Psoas muscle (tissue), 8 donors: ENCODE data around the gene VSX1. TPM values are rescaled to one million over a fixed set of nuclear protein-coding genes. Genes with fewer than 3 reads are reported as not detected.
A peak's percentile ranks its signal among the peaks of the same experiment; 100 is the strongest.

Source experiments
- ATAC-seq, 4 donors: fragments of 200-7000 bp; cut with Tn5 transposase; one replicate each; pipeline ENCODE4 v1.9.1; 2020; ENCODE audit warnings: moderate library complexity in 3 of 4, mild to moderate bottlenecking in 2 of 4
- DNase-seq, 2 donors: peaks; one replicate each; pipeline ENCODE4 v3.0.0-alpha.2; 2020
- H3K27ac ChIP-seq: fragments of 200-600 bp; one replicate; pipeline ENCODE4 v1.8.0; 2022
- H3K27me3 ChIP-seq, 3 donors: fragments of 200-600 bp in 1 of 3; one replicate each; pipeline versions ENCODE4 v1.6.1 to v1.8.0; 2013 to 2022; ENCODE audit warnings: low read length in 2 of 3, mild to moderate bottlenecking in 2 of 3, moderate library complexity in 1 of 3; ENCODE audit not compliant: insufficient read depth in 3 of 3
- H3K36me3 ChIP-seq, 2 donors: fragments of 200-600 bp in 1 of 2; one replicate each; pipeline versions ENCODE4 v1.6.1 to v1.8.0; 2013 to 2022; ENCODE audit warnings: low read depth in 1 of 2, mild to moderate bottlenecking in 1 of 2, moderate library complexity in 1 of 2; ENCODE audit not compliant: insufficient read depth in 1 of 2
- H3K4me1 ChIP-seq: fragments of 200-600 bp; one replicate; pipeline ENCODE4 v1.8.0; 2022
- H3K4me3 ChIP-seq: fragments of 200-600 bp; one replicate; pipeline ENCODE4 v1.8.0; 2022; ENCODE audit warnings: mild to moderate bottlenecking
- H3K9me3 ChIP-seq: fragments of 200-600 bp; one replicate; pipeline ENCODE4 v1.8.0; 2022
- WGBS, 3 donors: extraction: QIAGEN DNeasy Blood & Tissue Kit; methylation state at CpG; one replicate each; pipeline versions ENCODE4 v1.1.6 to v1.1.7; 2013; 5-methylcytosine and 5-hydroxymethylcytosine counted together
- intact Hi-C, 2 donors: fragments of 100-400 bp; cut with DNase I; formaldehyde crosslinking; loops; one replicate each; pipeline versions ENCODE4 v1.11.0 to v1.14.2; 2022
- polyA plus RNA-seq, 3 donors: library from polyadenylated mRNA; stranded (reverse); fragments of 200-250 nt; gene quantifications; one replicate each; pipeline ENCODE4 v1.2.3, GENCODE V29; 2013
- total RNA-seq, 4 donors: library from RNA; stranded (reverse); fragmentation: NEBNext Ultra II Directional in 2 of 4; extraction: Animal tissue kit (Norgen Biotek cat#: 25700) in 2 of 4; gene quantifications; one replicate each; pipeline versions ENCODE4 v1.2.1 to v1.2.4, GENCODE V29; 2021 to 2023
- TF ChIP-seq, protein P1 (sequence below): fragments of 200-600 bp; IDR thresholded peaks from one replicate; pipeline ENCODE4 v1.8.0; 2022; ENCODE audit warnings: antibody characterized with exemption
- donor health status: healthy with polysubstance abuse.
- donor health status: DM: no; HTN: no; CAD: no; lungs with moderate emphysema.
- donor health status: Bipolar disorder and iron deficiency.
- donor health status: healthy.
- donor health status: DM: yes; HTN: yes; CAD: no.
- donor health status: DM: no; HTN: no; CAD: no.
- donor health status: DM: no; HTN: no; CAD: no.
- donor health status: DM: yes; HTN: yes; CAD: no.

Gene VSX1
- total and polyA plus RNA-seq, 7 donors = 0.04 to 0.52 (median 0.24) TPM; not detected in 1

- 2 to 3% (median 2%) methylated on average over 38 of the region's 38 CpGs for WGBS, 3 donors
- H3K4me1 ChIP-seq = peaks cover 15% of the 10 kb centered on the region
- peaks cover 0 to 37% (median 17%) of the 10 kb centered on the region in 3 donors for H3K27me3 ChIP-seq
- peak overlapping the region; percentile 32 for H3K27ac ChIP-seq
- H3K4me3 ChIP-seq = peak overlapping the region; percentile 47
- no peaks in the 10 kb centered on the region for H3K9me3 ChIP-seq
- TF ChIP-seq, protein P1, sequence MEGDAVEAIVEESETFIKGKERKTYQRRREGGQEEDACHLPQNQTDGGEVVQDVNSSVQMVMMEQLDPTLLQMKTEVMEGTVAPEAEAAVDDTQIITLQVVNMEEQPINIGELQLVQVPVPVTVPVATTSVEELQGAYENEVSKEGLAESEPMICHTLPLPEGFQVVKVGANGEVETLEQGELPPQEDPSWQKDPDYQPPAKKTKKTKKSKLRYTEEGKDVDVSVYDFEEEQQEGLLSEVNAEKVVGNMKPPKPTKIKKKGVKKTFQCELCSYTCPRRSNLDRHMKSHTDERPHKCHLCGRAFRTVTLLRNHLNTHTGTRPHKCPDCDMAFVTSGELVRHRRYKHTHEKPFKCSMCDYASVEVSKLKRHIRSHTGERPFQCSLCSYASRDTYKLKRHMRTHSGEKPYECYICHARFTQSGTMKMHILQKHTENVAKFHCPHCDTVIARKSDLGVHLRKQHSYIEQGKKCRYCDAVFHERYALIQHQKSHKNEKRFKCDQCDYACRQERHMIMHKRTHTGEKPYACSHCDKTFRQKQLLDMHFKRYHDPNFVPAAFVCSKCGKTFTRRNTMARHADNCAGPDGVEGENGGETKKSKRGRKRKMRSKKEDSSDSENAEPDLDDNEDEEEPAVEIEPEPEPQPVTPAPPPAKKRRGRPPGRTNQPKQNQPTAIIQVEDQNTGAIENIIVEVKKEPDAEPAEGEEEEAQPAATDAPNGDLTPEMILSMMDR = no peak
- ATAC-seq (peak; percentile 81 to 90 (median 83)), DNase-seq (peak; percentile 72 to 85)
- intact Hi-C loops = loop anchor here in 1 of 2 donors (5.0 kb wide), 2 partner anchors 100 to 320 kb away; no protein-coding TSS in a partner anchor
- no peaks in the 10 kb centered on the region for H3K36me3 ChIP-seq
These were observed 4.3 kb downstream of the VSX1 start for GRCh38 chr20:25077610-25078169.

GRCh38 chr20:25076731-25077609 lies 5.0 kb downstream of the VSX1 start:
- TF ChIP-seq, protein P1 = peak; percentile 21
- peak overlapping the region; percentile 47 for H3K4me3 ChIP-seq
- ATAC-seq (peak; percentile 75 to 84 (median 82)), DNase-seq (peak in 1 of 2 donors; percentile 57)
- H3K36me3 ChIP-seq = no peaks in the 10 kb centered on the region
- 19 to 29% (median 20%) methylated on average over 14 of the region's 14 CpGs for WGBS, 3 donors
- no peaks in the 10 kb centered on the region for H3K9me3 ChIP-seq
- H3K27me3 ChIP-seq = peaks cover 0 to 30% (median 12%) of the 10 kb centered on the region in 3 donors
- peaks cover 15% of the 10 kb centered on the region for H3K4me1 ChIP-seq
- intact Hi-C loops = loop anchor here in 1 of 2 donors (5.0 kb wide), 2 partner anchors 100 to 320 kb away; no protein-coding TSS in a partner anchor
- H3K27ac ChIP-seq = peak overlapping the region; percentile 32

- Histone ChIP-seq H3K27me3 (peaks cover 0 to 22% (median 4%) of the 10 kb centered on the region in 3 donors), H3K4me1 (peaks cover 15% of the 10 kb centered on the region), H3K9me3 (no peaks in the 10 kb centered on the region), H3K4me3 (no peak overlapping the region), H3K27ac (peak overlapping the region; percentile 32), H3K36me3 (no peaks in the 10 kb centered on the region)
- intact Hi-C loops = loop anchor here in 1 of 2 donors (5.0 kb wide), 2 partner anchors 101 to 321 kb away; no protein-coding TSS in a partner anchor
- DNase-seq (peak in 1 of 2 donors; percentile 28), ATAC-seq (peak in 2 of 4 donors; percentile 26 to 36)
- TF ChIP-seq, protein P1 = no peak
- WGBS, 3 donors = 73 to 85% (median 84%) methylated on average over 2 of the region's 2 CpGs
These were observed 5.7 kb downstream of the VSX1 start for GRCh38 chr20:25076201-25076600.

DNA sequence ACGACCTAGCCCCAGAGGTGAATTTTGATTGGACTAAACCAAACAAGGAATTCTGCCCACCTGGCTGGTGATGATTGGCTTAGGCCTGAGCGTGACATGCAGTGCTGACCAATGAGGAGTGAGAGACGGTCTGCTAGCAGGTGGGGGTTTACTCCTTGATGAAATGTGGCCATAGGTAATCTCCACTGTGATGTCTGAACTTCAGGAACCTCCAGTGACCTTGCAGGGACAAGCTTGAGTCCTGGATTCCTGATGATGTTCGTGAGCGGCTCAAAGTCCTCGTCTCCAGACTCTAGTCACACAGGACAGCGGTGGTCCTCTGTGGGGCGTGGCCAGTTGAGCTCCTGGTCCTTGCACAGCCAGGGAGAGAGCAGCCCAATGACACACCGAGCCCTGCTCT lies 8.4 kb downstream of the VSX1 start:
- Histone ChIP-seq H3K4me1 (peaks cover 15% of the 10 kb centered on the region), H3K36me3 (no peaks in the 10 kb centered on the region), H3K9me3 (no peaks in the 10 kb centered on the region), H3K4me3 (no peak overlapping the region), H3K27me3 (peaks cover 0 to 8% (median 4%) of the 10 kb centered on the region in 3 donors), H3K27ac (no peak overlapping the region)
- intact Hi-C loops = no loop called here
- DNase-seq (peak in 1 of 2 donors; percentile 27), ATAC-seq (no peak)
- TF ChIP-seq, protein P1 = no peak
- WGBS, 3 donors = 76 to 79% (median 78%) methylated on average over 9 of the region's 9 CpGs
